NOMO-1 (cell line): ENCODE measurements around the gene TYW1.
A peak's percentile ranks its signal among the peaks of the same experiment; 100 is the strongest.
"Not testable (repeated sequence)": the region's sequence is repeated elsewhere in the genome, so short reads cannot be mapped to it uniquely, and the experiment has no call there.

Experiments
- DNase-seq, 2 experiments: peaks; one replicate each; lab custom pipeline; 2025; ENCODE audit not compliant: unreplicated experiment in 2 of 2; lab: John Stamatoyannopoulos, UW

Gene TYW1

DNA sequence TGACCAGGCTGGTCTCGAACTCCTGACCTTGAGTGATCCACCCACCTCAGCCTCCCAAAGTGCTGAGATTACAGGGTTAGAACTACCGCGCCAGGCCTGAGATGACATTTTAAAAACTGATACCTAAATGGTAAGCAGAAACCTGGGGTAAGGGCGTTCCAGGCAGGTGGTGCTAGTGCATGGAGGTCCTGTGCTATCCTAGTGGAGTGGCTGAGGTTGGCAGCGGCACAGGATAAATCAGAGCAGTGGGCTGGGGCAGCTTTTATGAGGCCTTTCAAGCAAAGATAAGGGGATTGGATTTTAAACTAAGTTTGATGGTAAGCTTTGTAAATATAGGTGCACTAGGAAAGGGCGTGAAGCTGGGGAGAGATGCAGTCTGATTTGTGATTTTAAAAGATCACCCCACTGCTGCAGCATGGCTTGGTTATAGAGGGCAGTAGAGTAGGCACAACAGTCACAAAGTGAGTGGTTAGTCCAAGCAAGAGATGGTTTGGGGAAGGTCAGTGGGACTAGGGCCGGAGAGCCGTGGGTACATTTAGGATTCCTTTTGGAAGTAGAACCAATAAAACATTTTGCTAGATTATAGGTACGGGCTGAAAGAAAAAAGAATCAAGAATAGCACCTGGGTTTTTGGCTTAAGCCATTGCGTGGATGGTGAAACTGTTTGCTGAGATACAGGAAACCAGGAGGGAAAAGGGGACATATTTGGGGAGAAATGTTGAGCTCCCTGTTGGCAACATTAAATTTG lies 188.5 kb downstream of the TYW1 start:
- DNase-seq = not testable (repeated sequence)

DNA sequence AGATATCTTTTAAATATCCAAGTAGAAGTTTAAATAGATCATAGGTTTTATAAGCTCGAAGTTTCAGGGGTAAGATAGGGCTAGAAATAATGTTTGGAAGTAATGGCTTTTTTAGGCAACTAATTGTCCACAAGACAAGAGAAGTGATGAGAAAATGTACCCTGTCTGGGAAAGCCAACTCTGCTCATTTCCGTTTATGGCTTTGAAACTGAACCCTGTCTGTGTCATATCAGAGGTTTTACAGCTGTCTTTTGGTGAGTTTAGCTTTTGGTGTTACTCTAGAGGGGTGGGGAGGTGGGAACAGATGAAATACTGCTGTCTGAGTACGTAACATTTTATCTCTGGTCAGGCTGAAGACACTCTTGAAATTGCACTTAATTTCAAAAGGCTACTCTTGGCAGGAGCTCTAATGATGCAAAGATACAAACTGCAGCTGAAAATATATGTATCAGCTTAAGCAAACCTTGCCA lies 189.1 kb downstream of the TYW1 start:
- DNase-seq = not testable (repeated sequence)

DNA sequence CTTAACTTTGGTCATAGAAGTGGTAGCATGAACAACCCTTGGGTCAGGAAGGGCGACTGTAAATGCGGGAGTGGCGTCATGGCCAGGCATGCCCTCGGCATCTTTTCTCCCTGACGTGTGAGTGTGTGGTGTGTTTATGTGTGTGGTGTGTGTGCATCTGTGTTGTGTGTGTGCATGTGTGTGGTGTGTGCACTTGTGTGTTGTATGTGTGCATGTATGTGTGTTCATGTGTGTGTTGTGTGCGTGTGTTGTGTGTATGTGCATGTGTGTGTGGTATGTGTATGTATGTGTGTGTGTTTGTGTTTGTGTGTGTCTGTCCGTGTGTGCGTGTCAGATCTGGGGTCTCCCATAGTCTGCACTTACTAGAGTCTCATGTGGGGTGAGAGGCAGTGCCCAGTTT lies 192.5 kb downstream of the TYW1 start:
- not testable (repeated sequence) for DNase-seq

DNA sequence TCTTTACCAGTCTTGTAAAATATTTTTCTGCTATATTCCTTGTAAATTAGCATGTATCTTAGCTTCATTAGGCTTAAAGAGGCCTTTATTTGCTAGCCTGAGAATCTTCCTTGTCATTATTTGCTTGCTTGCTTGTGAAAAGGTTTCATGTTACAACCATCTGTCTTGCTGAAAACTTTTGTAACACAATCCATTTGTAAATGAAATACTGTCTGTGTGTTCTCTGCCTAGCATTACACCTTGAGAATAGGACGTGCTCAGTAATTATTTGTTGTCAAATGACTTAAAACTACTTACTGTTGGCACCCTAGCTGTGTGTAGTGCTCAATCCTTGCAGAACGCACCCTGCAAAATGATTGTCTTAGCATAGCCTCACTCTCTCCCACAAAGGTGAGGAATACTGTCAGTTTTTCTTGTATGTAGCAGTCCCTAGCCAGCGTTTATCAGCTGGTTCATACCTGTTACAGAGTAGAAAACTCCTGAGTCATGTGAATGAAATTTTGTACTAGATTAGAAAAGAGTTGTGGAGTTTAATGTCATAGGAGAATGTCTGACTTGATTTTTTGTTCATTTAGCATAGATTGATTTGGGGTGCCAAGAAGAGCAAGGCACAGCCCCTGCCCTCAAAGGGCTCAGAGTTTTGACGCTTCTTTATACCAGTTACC lies 193.3 kb downstream of the TYW1 start:
- DNase-seq = not testable (repeated sequence)

DNA sequence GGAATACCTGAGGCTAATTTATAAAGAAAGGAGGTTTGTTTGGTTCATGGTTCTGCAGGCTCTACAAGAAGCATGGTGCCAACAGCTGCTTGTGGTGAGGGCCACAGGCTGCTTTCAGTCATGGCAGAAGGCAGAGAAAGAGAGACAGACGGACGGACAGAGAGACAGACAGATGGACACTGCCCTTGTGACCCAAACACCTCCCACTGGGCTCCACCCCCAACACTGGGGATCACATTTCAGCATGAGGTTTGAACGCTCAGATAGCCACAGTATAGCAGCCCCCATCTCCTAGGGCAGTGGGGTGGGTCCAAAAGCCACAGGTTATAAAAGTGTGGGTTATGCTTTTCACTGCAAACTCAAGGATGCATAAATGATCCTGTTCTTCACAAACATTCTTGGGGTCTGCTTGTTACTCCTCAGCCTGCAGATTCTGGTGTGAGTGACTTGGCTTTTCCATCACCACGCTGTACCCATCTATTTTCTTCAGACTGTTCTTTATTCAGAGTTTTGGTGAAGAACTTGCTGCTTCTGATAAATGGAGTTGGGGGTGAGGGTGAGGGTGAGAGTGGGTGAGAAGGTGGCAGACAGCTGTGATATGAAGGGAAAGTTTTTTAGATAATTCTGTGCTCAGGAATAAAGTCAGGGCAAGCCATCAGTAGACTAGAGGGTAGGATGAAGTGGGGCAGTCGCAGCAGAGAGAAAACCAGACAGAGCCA lies 194.5 kb downstream of the TYW1 start:
- not testable (repeated sequence) for DNase-seq

DNA sequence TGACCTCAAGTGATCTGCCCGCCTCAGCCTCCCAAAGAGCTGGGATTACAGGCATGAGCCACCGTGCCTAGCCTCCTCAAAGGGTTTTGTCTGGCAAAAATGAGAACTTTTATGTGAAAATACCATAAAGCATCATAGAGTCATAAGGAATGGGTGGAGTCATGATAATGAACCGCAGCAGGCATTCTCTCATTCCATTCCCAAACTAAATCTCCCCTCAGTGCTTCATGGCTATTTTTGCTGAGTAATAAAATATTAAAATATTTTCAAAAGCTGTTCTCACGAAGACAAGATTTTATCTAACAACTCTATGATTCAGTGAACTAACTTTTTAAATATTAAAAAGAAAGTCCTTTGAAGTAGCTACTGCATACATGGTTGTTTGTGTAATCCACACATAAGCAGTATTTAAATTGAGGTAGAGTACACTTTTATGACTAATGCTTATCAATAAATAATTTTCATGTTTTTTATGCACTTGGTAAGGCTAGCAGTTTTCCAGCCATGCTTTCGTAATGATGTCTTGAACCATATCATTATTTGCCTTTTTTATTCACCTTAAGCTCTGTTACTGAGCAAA lies 195.6 kb downstream of the TYW1 start:
- DNase-seq = not testable (repeated sequence)

DNA sequence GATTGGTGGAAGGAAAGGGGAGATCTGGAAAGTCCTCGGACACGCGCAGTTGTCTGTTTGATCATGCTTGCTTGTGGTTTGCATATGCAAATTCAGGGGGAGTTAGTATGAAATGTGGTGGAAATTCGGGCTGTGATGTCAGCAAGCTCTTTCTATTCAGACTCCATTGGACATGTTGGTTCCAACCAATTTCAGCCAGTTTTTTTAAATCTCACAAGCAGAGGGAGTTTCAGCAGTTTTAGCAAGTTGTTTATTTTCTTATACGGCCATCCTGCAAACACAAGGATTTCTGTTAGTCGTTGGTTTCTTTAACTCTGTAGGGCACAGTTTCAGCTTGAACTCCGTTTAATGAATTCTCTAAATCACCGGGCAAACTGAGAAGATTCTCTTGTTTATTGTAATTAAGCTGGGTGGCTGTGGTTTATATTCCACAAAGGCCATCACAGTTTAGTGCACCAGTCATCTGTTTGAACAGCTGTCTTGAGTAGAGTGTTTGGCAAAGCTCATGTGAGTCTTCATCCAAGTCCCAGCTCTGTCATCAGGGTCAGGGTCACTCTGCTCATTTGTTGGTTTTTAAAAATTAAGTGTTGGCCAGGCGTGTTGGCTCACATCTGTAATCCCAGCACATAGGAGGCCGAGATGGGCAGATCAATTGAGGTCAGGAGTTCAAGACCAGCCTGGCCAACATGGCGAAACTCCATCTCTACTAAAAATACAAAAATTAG lies 196.4 kb downstream of the TYW1 start:
- DNase-seq = not testable (repeated sequence)

DNA sequence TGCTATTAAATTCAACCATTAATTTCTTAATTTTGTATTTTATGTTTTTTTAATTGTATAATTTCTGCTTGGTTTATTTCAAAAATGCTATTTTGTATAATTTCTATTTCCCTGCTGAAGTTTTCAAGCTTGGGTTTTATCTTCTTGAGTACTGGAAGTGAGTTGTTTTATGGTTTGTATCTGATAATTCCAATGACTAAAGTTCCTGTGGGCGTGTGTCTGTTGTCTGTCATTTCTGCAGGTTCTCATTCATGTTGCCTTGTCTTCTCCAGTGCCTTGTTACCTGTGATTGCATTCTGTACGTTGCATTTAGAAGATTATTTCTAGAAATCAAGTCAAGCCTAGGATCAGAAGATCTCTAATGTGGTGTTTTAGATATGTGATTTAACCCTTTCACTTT lies 199.5 kb downstream of the TYW1 start:
- not testable (repeated sequence) for DNase-seq

DNA sequence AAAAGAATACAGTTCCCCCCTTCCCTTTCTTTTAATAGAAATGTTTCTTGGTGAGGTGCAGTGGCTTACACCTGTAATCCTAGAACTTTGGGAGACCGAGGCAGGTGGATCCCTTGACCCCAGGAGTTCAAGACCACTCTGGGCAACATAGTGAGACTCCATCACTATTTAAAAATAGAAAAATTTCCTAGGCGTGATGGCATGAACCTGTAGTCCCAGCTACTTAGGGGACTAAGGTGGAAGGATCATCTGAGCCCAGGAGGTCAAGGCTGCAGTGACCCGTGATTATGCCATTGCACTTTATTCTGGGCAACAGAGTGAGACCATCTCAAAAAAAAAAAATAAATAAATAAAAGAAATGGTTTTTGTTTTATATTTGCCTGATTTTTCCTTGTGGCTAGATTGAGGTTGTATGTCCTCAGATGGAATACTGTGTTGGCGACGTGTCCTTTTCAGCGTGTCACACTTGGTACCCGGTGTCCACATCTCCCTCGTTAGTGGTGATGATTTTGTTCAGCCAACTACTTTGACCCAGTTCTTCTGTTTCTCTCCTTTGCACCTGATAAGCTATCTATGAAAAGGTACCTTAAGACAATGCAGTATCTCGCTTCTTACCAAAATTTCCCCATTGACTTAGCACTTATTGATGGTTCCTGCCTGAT lies 202.4 kb downstream of the TYW1 start:
- DNase-seq = not testable (repeated sequence)

DNA sequence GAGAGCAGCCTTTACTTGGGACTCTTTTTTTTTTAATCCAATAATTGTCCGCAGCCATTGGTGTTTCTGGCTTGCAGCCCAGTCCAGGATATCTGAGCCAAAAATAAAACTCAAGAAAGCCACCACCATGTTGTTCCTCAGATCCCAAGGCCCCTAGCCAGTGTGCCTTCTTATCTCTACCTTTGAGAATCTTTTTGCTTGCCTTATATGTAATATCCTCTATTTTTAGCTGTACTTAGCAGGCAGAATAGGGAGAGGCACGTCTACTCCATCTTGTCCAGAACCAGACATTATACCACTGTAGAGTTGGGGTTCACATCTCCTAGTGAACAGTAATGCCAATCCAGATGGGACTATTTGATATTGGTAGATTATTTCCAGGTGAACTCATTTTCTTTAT lies 209.1 kb downstream of the TYW1 start:
- not testable (repeated sequence) for DNase-seq

DNA sequence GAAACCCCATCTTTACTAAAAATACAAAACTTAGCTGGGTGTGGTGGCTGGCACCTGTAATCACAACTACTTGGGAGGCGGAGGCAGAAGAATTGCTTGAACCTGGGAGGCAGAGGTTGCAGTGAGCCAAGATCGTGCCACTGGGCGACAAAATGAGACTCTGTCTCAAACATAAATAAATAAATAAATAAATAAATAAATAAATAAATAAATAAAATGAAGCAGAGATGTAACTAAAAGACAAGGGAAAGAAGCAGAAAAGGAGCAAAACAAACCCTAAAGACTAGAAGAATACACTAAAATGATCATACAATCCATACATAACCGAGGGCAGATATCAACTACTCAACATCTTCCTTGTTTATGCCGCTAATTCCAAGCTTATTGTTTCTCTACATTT lies 209.8 kb downstream of the TYW1 start:
- DNase-seq = no peak

DNA sequence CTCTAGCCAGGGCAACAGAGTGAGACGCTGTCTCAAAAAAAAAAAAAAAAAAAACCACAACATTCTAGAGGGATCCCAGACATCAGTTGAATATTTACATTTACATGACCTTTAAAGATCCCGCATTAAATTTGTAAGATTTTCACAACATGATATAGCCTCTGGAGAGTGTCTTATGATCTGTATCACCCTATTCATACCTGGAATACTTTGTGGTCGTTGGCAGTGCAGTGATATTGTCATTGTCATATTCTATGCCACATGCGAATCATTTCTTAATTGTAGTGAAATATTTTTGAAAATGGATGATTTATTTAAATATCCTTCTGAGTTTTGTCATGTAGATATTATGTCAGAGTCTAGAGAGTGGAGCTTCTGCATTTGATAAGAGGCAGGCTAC lies 212.0 kb downstream of the TYW1 start:
- DNase-seq = not testable (repeated sequence)

DNA sequence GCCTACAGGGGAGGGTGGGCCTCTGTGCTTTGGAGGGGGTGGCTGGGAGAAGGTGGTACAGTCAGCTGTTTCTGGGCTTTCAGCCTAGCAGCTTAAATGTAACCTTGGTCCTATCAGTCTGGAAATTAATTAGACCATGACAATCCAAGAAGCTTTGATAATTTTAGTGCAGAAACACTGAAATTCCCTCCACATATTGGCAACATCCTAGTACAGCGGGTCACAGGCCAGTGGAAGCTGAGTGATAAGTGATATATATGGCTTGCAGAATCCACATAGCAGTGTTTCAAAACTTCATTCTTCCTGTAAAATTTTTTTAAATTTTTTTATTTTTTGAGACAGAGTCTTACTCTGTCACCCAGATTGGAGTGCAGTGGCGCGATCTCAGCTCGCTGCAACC lies 212.6 kb downstream of the TYW1 start:
- no peak for DNase-seq

DNA sequence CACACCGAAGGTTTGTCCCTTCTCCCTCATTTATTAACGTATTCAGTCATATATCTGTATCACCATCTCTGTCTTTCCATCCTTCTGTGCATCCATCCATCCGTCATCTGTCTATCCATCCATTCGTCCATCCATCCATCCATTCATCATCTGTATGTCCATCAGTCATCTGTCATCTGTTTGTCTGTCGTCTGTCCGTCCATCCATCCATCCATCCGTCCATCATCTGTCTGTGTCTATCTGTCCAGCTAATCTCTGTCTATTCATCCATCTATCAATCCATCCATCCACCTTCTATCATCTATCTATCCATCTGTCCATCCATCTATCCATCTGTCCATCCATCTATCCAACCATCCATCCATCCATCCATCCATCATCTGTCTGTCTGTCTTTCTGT lies 213.9 kb downstream of the TYW1 start:
- DNase-seq = no peak

DNA sequence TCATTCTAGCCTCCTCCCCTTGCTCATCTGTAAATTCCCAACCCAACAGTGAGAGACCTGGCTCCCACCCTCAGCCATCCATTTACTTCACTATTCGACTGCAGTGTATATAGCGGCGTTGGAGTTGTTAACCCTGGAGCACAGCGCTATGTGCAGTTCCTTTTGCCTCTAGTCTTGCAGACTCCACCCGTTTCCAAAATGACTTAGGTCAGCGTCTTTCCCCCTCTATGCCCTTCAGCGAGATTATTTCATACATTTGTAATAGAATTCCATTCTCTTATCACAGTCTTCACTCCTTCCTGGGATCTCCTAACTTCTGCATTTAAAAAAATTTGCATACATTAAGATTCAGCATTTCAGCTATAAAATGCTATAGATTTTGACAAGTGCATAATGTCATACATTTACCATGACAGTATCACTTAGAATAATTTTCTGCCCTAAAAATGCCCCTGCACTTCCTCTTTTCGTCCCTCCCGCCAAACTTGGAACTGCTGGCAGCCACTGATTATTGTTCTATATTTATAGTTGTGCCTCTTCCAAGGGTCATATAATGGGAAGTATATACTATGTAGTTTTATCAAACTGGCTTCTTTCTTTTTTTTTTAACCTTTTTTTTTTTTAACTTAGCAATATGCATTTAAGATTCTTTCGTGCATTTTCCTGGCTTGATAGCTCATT lies 215.2 kb downstream of the TYW1 start:
- peak; percentile 40 to 60 for DNase-seq

DNA sequence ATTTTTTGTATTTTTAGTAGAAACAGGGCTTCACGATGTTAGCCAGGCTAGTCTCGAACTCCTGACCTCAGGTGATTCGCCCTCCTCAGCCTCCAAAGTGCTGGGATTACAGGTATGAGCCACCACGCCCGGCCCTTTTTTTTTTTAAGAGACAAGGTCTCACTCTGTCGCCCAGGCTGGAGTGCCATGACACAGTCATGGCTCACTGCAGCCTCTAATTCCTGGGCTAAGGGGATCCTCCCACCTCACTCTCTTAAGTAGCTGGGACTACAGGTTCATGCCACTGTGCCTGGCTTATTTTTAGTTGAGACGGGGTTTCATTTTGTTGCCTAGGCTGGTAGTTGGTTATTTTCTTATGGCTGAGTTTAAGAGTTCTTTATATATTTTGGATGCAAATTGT lies 216.4 kb downstream of the TYW1 start:
- not testable (repeated sequence) for DNase-seq

DNA sequence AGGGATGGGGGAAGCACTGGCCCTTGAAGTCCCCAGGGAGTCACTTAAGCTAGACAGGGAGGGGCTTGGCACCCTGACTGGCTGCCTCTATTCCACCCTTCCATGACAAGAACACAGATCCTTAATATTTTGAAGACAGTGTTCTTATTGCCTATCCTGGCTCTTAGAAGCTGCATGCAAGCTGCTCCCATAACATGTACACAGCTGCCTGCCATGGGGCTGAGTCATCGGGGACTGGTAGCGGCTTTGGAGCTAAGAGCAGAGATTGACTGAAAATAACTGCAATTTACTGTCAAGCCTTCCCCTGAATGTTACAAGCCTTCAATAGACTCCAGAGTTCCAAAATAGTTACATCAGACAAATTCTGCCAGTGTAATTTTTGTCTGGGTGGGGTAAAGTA lies 226.9 kb downstream of the TYW1 start:
- DNase-seq = not testable (repeated sequence)

DNA sequence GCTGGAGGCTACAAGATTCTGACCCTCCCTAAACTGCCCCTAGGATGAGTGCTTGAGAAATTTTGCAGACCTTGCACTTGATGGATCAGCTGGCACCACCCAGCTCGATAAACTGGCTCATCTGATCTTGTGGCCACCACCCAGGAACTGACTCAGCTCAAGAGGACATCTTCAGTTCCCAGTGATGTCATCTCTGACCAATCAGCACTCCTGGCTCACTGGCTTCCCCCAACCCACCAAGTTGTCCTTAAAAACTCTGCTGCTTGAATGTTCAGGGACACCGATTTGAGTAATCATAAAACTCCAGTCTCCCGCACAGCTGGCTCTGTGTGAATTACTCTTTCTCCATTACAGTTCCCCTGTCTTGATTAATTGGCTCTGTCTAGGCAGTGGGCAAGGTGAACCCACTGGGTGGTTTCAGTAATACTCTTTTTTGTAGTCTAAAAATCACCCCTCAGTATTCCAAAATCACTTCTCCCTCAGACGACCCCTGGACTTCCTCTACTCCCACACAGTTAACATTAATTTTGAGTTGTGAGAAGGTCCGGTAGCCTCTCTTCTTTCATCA lies 229.8 kb downstream of the TYW1 start:
- not testable (repeated sequence) for DNase-seq

DNA sequence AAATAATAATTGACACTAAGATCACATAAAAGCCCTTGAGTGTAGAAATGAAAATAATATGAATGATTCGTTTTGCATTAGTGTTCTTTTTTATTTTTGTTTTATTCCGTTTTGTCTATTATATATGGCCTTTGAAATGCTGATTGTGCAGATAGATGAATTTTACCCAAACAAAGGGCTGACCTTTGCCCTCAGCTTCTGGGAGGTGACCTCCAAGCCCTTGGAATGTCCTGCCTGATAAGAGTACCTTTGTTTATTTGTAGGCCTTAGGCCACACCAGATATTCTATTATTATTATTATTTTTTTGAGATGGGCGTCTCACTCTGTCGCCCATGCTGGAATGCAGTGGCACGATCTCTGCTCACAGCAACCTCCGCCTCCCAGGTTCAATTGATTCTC lies 230.3 kb downstream of the TYW1 start:
- not testable (repeated sequence) for DNase-seq
